IMR-90 (cell line): ENCODE measurements around the gene RHBDL3. TPM values are rescaled to one million over a fixed set of nuclear protein-coding genes. Genes with fewer than 3 reads are reported as not detected.

Experiments
- ATAC-seq: fragments of 200-7000 bp; cut with Tn5 transposase; 2 replicates; pipeline ENCODE4 v1.9.1; 2020; ENCODE audit warnings: low read depth, mild to moderate bottlenecking, moderate library complexity
- BruUV-seq: library from RNA; stranded (reverse); fragments of 400-500 nt; replicated peaks from 2 replicates; lab custom pipeline; 2021; lab: Mats Ljungman, UMichigan
- CTCF ChIA-PET: fragments of 300-600 bp; formaldehyde crosslinking; extraction: SDS; loops from one replicate; lab custom pipeline; 2021; ENCODE audit warnings: antibody characterized with exemption; lab: Yijun Ruan, JAX
- POLR2A ChIA-PET: fragments of 300-600 bp; sonication (Branson Sonifier 250); formaldehyde crosslinking; loops from one replicate; lab custom pipeline; 2022; ENCODE audit warnings: antibody characterized with exemption; ENCODE audit not compliant: unreplicated experiment; lab: Charles Lee
- DNase-seq: peaks from one replicate; pipeline ENCODE4 v3.0.0; 2013
- H2AFZ ChIP-seq: replicated peaks from 2 replicates; pipeline ENCODE3; 2013; ENCODE audit warnings: low read length, mild to moderate bottlenecking; ENCODE audit not compliant: poor library complexity
- H2AK5ac ChIP-seq: 2 replicates; pipeline ENCODE4 v1.6.1; 2013; ENCODE audit warnings: low read depth, low read length, inconsistent platforms
- H2AK9ac ChIP-seq: replicated peaks from 2 replicates; pipeline ENCODE3; 2013; ENCODE audit warnings: mild to moderate bottlenecking, low read depth, low read length, moderate library complexity; ENCODE audit not compliant: poor library complexity
- H2BK120ac ChIP-seq: 2 replicates; pipeline ENCODE4 v1.6.1; 2013; ENCODE audit warnings: low read depth, low read length, inconsistent platforms
- H2BK15ac ChIP-seq: 3 replicates; pipeline ENCODE4 v1.6.1; 2013; ENCODE audit warnings: low read depth, low read length, inconsistent platforms
- H2BK20ac ChIP-seq: 2 replicates; pipeline ENCODE4 v1.6.1; 2013; ENCODE audit warnings: low read depth, mild to moderate bottlenecking, inconsistent platforms, low read length, moderate library complexity
- H2BK5ac ChIP-seq: 2 replicates; pipeline ENCODE4 v1.6.1; 2013; ENCODE audit warnings: mild to moderate bottlenecking, low read depth, low read length, inconsistent platforms; ENCODE audit not compliant: poor library complexity, severe bottlenecking
- H3K14ac ChIP-seq: replicated peaks from 2 replicates; pipeline ENCODE4 v1.6.1; 2013; ENCODE audit warnings: low read depth, low read length, inconsistent platforms
- H3K18ac ChIP-seq: 2 replicates; pipeline ENCODE4 v1.6.1; 2013; ENCODE audit warnings: low read depth, low read length, control low read depth
- H3K23ac ChIP-seq: 2 replicates; pipeline ENCODE4 v1.6.1; 2013; ENCODE audit warnings: low read depth, low read length, inconsistent platforms
- H3K27ac ChIP-seq: 2 replicates; pipeline ENCODE4 v1.5.1; 2013; ENCODE audit warnings: mild to moderate bottlenecking, control low read depth, low read length; ENCODE audit not compliant: insufficient read depth
- H3K27me3 ChIP-seq: 2 replicates; pipeline ENCODE4 v1.6.1; 2013; ENCODE audit warnings: low read length; ENCODE audit not compliant: control insufficient read depth, insufficient read depth
- H3K36me3 ChIP-seq: 2 replicates; pipeline ENCODE4 v1.6.1; 2013; ENCODE audit warnings: low read length, mixed read lengths; ENCODE audit not compliant: control insufficient read depth, insufficient read depth
- H3K4ac ChIP-seq: 2 replicates; pipeline ENCODE4 v1.6.1; 2013; ENCODE audit warnings: low read depth, low read length, inconsistent platforms
- H3K4me1 ChIP-seq: 2 replicates; pipeline ENCODE4 v1.6.1; 2013; ENCODE audit warnings: low read length, mixed read lengths; ENCODE audit not compliant: control insufficient read depth, insufficient read depth
- H3K4me2 ChIP-seq: 2 replicates; pipeline ENCODE4 v1.6.1; 2013; ENCODE audit warnings: low read depth, mild to moderate bottlenecking, control low read depth, low read length, moderate library complexity
- H3K4me3 ChIP-seq: 2 replicates; pipeline ENCODE4 v1.5.1; 2013; ENCODE audit warnings: low read depth, mild to moderate bottlenecking, control low read depth, low read length, moderate library complexity; ENCODE audit not compliant: insufficient read depth
- H3K56ac ChIP-seq: 2 replicates; pipeline ENCODE4 v1.6.1; 2013; ENCODE audit warnings: low read length, inconsistent platforms; ENCODE audit not compliant: insufficient read depth; ENCODE audit errors: extremely low read depth
- H3K79me1 ChIP-seq, 2 experiments: 2 replicates each; pipeline ENCODE4 v1.6.1; 2013; ENCODE audit warnings: low read length in 2 of 2, inconsistent platforms in 1 of 2, low read depth in 1 of 2
- H3K9ac ChIP-seq: 2 replicates; pipeline ENCODE4 v1.6.1; 2013; ENCODE audit warnings: low read depth, low read length, control low read depth
- H3K9me1 ChIP-seq: 2 replicates; pipeline ENCODE4 v1.6.1; 2013; ENCODE audit warnings: low read length, inconsistent platforms; ENCODE audit not compliant: insufficient read depth
- H3K9me3 ChIP-seq: 2 replicates; pipeline ENCODE4 v1.6.1; 2013; ENCODE audit warnings: low read length; ENCODE audit not compliant: control insufficient read depth, insufficient read depth
- H4K20me1 ChIP-seq: 2 replicates; pipeline ENCODE4 v1.6.1; 2013; ENCODE audit warnings: low read length, inconsistent platforms; ENCODE audit not compliant: insufficient read depth
- H4K5ac ChIP-seq: 2 replicates; pipeline ENCODE4 v1.6.1; 2013; ENCODE audit warnings: mild to moderate bottlenecking, low read depth, low read length, control low read depth
- H4K8ac ChIP-seq, 2 experiments: 2 replicates each; pipeline ENCODE4 v1.6.1; 2013; ENCODE audit warnings: low read depth in 2 of 2, low read length in 2 of 2, control low read depth in 1 of 2, inconsistent platforms in 1 of 2
- H4K91ac ChIP-seq: 2 replicates; pipeline ENCODE4 v1.6.1; 2013; ENCODE audit warnings: low read depth, low read length, inconsistent platforms; ENCODE audit not compliant: insufficient read depth
- CHD1 ChIP-seq: IDR thresholded peaks from 2 replicates; pipeline ENCODE4 v1.6.1; 2012; ENCODE audit warnings: low read depth, low read length, improper control_type of control experiment
- CTCF ChIP-seq: conservative IDR thresholded peaks from 2 replicates; pipeline ENCODE4 v1.5.1; 2012; ENCODE audit warnings: mild to moderate bottlenecking, low read depth, low read length, improper control_type of control experiment
- MAZ ChIP-seq: IDR thresholded peaks from 2 replicates; pipeline ENCODE4 v1.6.1; 2012; ENCODE audit warnings: low read depth, mild to moderate bottlenecking, low read length, improper control_type of control experiment, moderate library complexity, borderline replicate concordance
- POLR2A ChIP-seq: IDR thresholded peaks from 2 replicates; pipeline ENCODE4 v1.6.1; 2012; ENCODE audit warnings: mild to moderate bottlenecking, low read depth, low read length
- RCOR1 ChIP-seq: IDR thresholded peaks from 2 replicates; pipeline ENCODE4 v1.6.1; 2012; ENCODE audit warnings: mild to moderate bottlenecking, low read length, improper control_type of control experiment; ENCODE audit not compliant: insufficient replicate concordance
- RFX5 ChIP-seq: IDR thresholded peaks from 2 replicates; pipeline ENCODE4 v1.8.0; 2012; ENCODE audit warnings: low read depth, mild to moderate bottlenecking, low read length, moderate library complexity
- WGBS, 2 experiments: methylation state at CpG; one replicate each; pipeline versions ENCODE4 v1.1.5 to v1.1.7; 2013; ENCODE audit warnings: missing lambda C conversion rate in 2 of 2; ENCODE audit not compliant: insufficient read length in 1 of 2; ENCODE audit errors: extremely low coverage in 2 of 2; 5-methylcytosine and 5-hydroxymethylcytosine counted together
- dilution Hi-C: fragments of 300-500 bp; cut with HindIII; formaldehyde crosslinking; loops from one replicate; pipeline ENCODE4 v1.14.3; 2018; ENCODE audit warnings: low sequenced_read_pairs; ENCODE audit not compliant: unreplicated experiment
- in situ Hi-C: fragments of 300-500 bp; cut with MboI; formaldehyde crosslinking; loops from 3 replicates; pipeline ENCODE4 v1.14.3; 2019; ENCODE audit warnings: low sequenced_read_pairs, inconsistent platforms, mixed read lengths
- intact Hi-C: fragments of 100-400 bp; cut with micrococcal nuclease; formaldehyde crosslinking; loops from 2 replicates; pipeline ENCODE4 v1.10.0; 2022
- polyA plus RNA-seq, 3 experiments: library from polyadenylated mRNA; depleted of rRNA; stranded (reverse); fragments of >200 nt; gene quantifications; 2 replicates each; pipeline ENCODE4 v1.2.3, GENCODE V29; 2012; ENCODE audit warnings: low replicate concordance in 1 of 3
- total RNA-seq: library from RNA; depleted of rRNA; stranded (reverse); fragments of >200 nt; gene quantifications from 2 replicates; pipeline ENCODE4 v1.2.3, GENCODE V29; 2012

Gene RHBDL3
- total and polyA plus RNA-seq, 2 of the 4 experiments (the other 2 are of a cell fraction) = 0.09 to 0.18 TPM

- 33% methylated on average over 2 of the region's 7 CpGs; no CpG with 5 or more reads in 1 of the 2 experiments for WGBS, 2 experiments
- ATAC-seq = no peak
Measured at GRCh38 chr17:32261417-32261736, 4.3 kb upstream of the RHBDL3 start.

More at GRCh38 chr17:32261417-32261736, 4.3 kb upstream of the RHBDL3 start:
- Histone ChIP-seq H3K4me2 (no peak overlapping the region), H2BK5ac (no peak overlapping the region), H3K79me1 (no peaks in the 10 kb centered on the region), H3K27me3 (peaks cover 52% of the 10 kb centered on the region), H3K56ac (no peak overlapping the region), H4K5ac (no peak overlapping the region), H3K9ac (no peak overlapping the region), H2AFZ (no peak overlapping the region), H2AK9ac (no peak overlapping the region), H3K23ac (no peak overlapping the region), H3K4me1 (peaks cover 4% of the 10 kb centered on the region; the same call in 1 of the 2 replicates), H2BK20ac (no peak overlapping the region), H4K8ac (no peak overlapping the region), H3K27ac (no peak overlapping the region), H2BK120ac (no peak overlapping the region), H3K36me3 (no peaks in the 10 kb centered on the region), H3K9me3 (no peaks in the 10 kb centered on the region), H3K4ac (no peak overlapping the region), H3K9me1 (peaks cover 3% of the 10 kb centered on the region; the same call in 1 of the 2 replicates), H4K20me1 (no peaks in the 10 kb centered on the region), H2BK15ac (no peak overlapping the region), H3K4me3 (no peak overlapping the region), H3K18ac (no peak overlapping the region), H3K14ac (no peak overlapping the region), H4K91ac (no peak overlapping the region), H2AK5ac (no peak overlapping the region)
- in situ Hi-C loops = no loop called here
- POLR2A ChIA-PET = no interaction called here
- no peak for DNase-seq
- intact Hi-C loops = no loop called here
- BruUV-seq = no TSS peak
- dilution Hi-C loops = no loop called here
- TF ChIP-seq MAZ = no peak
- no peak for TF ChIP-seq POLR2A
- no peak for TF ChIP-seq CHD1
- TF ChIP-seq CTCF = no peak
- TF ChIP-seq RFX5 = no peak
- TF ChIP-seq RCOR1 = no peak
- CTCF ChIA-PET = no interaction called here
